ENCODE measurements around the gene ZNRF2. TPM values are rescaled to one million over a fixed set of nuclear protein-coding genes. Genes with fewer than 3 reads are reported as not detected.

The ZNRF2 gene
- total and polyA plus RNA-seq, 2 of the 13 experiments (the other 11 are each of a cell fraction or from before 2014, with no cell fraction given), result 3.5 to 7.7 TPM

DNA sequence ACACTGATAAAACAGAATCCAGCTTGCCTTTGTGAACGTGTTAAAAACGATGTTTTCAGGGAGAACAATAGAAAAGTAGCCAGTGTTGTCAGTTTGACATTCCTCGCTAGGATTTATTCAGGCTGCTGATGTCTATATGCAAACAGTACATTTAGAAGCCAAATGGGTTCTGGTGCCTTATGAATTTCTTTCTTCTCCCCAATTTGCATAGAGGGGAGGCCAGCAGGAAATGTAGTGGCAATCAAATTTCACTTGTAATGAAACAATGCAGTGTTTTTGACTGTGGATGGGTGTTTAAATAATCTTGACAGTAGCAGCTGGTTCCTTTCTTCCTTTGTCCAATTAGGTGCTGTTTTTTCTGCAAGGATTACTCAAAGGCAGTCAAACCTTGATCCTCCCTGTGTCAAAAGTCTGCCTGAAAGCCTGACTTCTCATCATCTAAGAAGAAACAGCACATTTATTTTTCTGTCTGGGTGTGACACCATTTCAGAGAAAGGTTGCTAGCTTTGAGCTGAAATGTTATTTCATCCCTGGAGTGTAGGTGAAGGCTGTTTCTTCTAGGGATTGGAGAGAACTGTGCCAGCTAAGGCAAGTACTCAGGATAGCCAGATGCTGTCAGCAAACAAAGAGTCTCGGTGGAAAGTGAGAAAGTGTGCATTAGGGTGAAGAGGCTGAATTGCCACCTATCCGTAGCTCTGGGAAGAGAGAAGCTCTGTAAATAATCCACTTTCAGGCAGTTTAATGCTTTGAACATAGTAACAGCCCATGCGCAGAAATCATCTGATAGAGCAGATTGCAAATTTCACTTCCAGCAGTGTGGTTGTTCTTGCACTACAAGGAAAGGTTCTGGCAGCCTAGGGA is 36.6 kb upstream of the ZNRF2 start:
- Histone ChIP-seq H3K79me2 (ENCODE audit: insufficient read depth, low read length) (no peaks in the 10 kb centered on the region), H3K4me3 (replicated peaks in 1 of 3; ENCODE audit: insufficient read depth in 1 of 3, low read depth in 2 of 3, low read length in 3 of 3) (no peak overlapping the region), H3K9me3 (ENCODE audit: low read length) (no peaks in the 10 kb centered on the region), H4K20me1 (ENCODE audit: insufficient read depth, low read length) (no peaks in the 10 kb centered on the region), H3K27me3 (ENCODE audit: control insufficient read depth in 1 of 2, insufficient read depth in 2 of 2, low read length in 2 of 2) (no peaks in the 10 kb centered on the region), H2AFZ (ENCODE audit: low read length) (no peak overlapping the region), H3K4me1 (ENCODE audit: insufficient read depth, low read length) (peaks cover 62% of the 10 kb centered on the region), H3K36me3 (replicated peaks in 1 of 2; ENCODE audit: control insufficient read depth in 1 of 2, insufficient read depth in 2 of 2, low read length in 2 of 2) (no peaks in the 10 kb centered on the region), H3K27ac (ENCODE audit: extremely low read length, insufficient read depth, low read length) (no peak overlapping the region), H3K4me2 (ENCODE audit: low read depth, low read length) (no peak overlapping the region), H3K9ac (ENCODE audit: insufficient read depth, low read depth, low read length) (no peak overlapping the region)
- BruUV-seq (replicated peaks), result no TSS peak
- 72% methylated on average over 6 of the region's 6 CpGs for WGBS (ENCODE audit: low lambda C conversion rate)
- FAIRE-seq (no peak), DNase-seq (ENCODE audit: low spot score) (no peak), ATAC-seq (no peak)
- ChIA-PET CTCF (ENCODE audit: low intra/inter-chr PET ratio, low total read pairs) (no interaction called here), POLR2A (no interaction called here)
- intact Hi-C loops (cut with micrococcal nuclease; ENCODE audit: unreplicated experiment), result no loop called here
- no peak for TF ChIP-seq ZNF468 (CRISPR knock-in tag; IDR thresholded peaks at IDR 0.05)
- TF ChIP-seq ZNF496 (CRISPR knock-in tag; IDR thresholded peaks at IDR 0.05; ENCODE audit: insufficient replicate concordance), result no peak
- TF ChIP-seq SRSF9 (IDR thresholded peaks at IDR 0.05; ENCODE audit: borderline replicate concordance, insufficient read depth, low read depth, low read length, poor library complexity, severe bottlenecking), result no peak
- in situ Hi-C loops (cut with HindIII; ENCODE audit: extremely low pct_ligation_motif_present, low pct_unique_long_range_greater_than_20kb), result no loop called here

DNA sequence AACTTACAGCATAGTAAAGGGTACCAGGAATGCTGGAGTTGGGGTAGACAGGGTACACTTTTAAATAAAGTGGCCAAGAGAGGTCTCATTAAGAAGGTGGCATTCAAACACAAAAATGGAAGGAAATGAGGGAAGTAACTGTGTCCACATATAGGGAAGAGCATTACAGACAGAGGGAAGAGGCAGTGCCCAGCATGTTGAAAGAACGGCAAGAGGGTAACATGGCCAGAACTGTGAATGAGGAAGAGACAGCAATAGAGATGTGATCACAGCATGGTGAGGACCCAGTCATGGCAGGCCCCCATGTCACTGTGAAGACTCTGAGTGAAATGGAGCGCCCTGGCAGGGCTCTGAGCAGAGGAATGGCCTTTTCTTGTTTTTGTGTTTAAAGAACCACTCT is 35.1 kb upstream of the ZNRF2 start:
- Histone ChIP-seq H4K20me1 (ENCODE audit: insufficient read depth, low read length) (no peaks in the 10 kb centered on the region), H3K4me3 (replicated peaks in 1 of 3; ENCODE audit: insufficient read depth in 1 of 3, low read depth in 2 of 3, low read length in 3 of 3) (no peak overlapping the region), H3K27me3 (ENCODE audit: control insufficient read depth in 1 of 2, insufficient read depth in 2 of 2, low read length in 2 of 2) (no peaks in the 10 kb centered on the region), H3K4me1 (ENCODE audit: insufficient read depth, low read length) (peaks cover 76% of the 10 kb centered on the region), H2AFZ (ENCODE audit: low read length) (no peak overlapping the region), H3K9ac (ENCODE audit: insufficient read depth, low read depth, low read length) (no peak overlapping the region), H3K27ac (ENCODE audit: extremely low read length, insufficient read depth, low read length) (no peak overlapping the region), H3K79me2 (ENCODE audit: insufficient read depth, low read length) (no peaks in the 10 kb centered on the region), H3K9me3 (ENCODE audit: low read length) (no peaks in the 10 kb centered on the region), H3K36me3 (replicated peaks in 1 of 2; ENCODE audit: control insufficient read depth in 1 of 2, insufficient read depth in 2 of 2, low read length in 2 of 2) (no peaks in the 10 kb centered on the region), H3K4me2 (ENCODE audit: low read depth, low read length) (no peak overlapping the region)
- CTCF ChIA-PET (ENCODE audit: low intra/inter-chr PET ratio, low total read pairs), result no interaction called here
- no TSS peak for BruUV-seq (replicated peaks)
- POLR2A ChIA-PET, result no interaction called here
- intact Hi-C loops (cut with micrococcal nuclease; ENCODE audit: unreplicated experiment), result no loop called here
- DNase-seq (ENCODE audit: low spot score) (no peak), ATAC-seq (no peak), FAIRE-seq (no peak)
- 95% methylated on average over 2 of the region's 2 CpGs for WGBS (ENCODE audit: low lambda C conversion rate)
- in situ Hi-C loops (cut with HindIII; ENCODE audit: extremely low pct_ligation_motif_present, low pct_unique_long_range_greater_than_20kb), result no loop called here
- TF ChIP-seq RBAK (CRISPR knock-in tag; IDR thresholded peaks at IDR 0.05) (no peak), ZSCAN20 (CRISPR knock-in tag; IDR thresholded peaks at IDR 0.05; ENCODE audit: borderline replicate concordance) (no peak), ZNF644 (CRISPR knock-in tag; IDR thresholded peaks at IDR 0.05; ENCODE audit: low read depth) (no peak), ZNF382 (CRISPR knock-in tag; IDR thresholded peaks at IDR 0.05; ENCODE audit: borderline replicate concordance) (no peak), ZNF598 (CRISPR knock-in tag; IDR thresholded peaks at IDR 0.05; ENCODE audit: borderline replicate concordance) (no peak), ZNF354B (CRISPR knock-in tag; IDR thresholded peaks at IDR 0.05) (no peak), ZNF3 (CRISPR knock-in tag; IDR thresholded peaks at IDR 0.05) (no peak), PLSCR1 (CRISPR knock-in tag; IDR thresholded peaks at IDR 0.05; ENCODE audit: borderline replicate concordance) (no peak), GTF3A (CRISPR knock-in tag; conservative IDR thresholded peaks at IDR 0.05) (no peak), ZSCAN29 (CRISPR knock-in tag; conservative IDR thresholded peaks at IDR 0.05) (no peak), ARNTL (CRISPR knock-in tag; IDR thresholded peaks at IDR 0.05) (no peak), CBX1 (IDR thresholded peaks at IDR 0.05; ENCODE audit: low read depth) (no peak), ZNF317 (CRISPR knock-in tag; IDR thresholded peaks at IDR 0.05) (no peak)
- TF ChIP-seq, protein P1, sequence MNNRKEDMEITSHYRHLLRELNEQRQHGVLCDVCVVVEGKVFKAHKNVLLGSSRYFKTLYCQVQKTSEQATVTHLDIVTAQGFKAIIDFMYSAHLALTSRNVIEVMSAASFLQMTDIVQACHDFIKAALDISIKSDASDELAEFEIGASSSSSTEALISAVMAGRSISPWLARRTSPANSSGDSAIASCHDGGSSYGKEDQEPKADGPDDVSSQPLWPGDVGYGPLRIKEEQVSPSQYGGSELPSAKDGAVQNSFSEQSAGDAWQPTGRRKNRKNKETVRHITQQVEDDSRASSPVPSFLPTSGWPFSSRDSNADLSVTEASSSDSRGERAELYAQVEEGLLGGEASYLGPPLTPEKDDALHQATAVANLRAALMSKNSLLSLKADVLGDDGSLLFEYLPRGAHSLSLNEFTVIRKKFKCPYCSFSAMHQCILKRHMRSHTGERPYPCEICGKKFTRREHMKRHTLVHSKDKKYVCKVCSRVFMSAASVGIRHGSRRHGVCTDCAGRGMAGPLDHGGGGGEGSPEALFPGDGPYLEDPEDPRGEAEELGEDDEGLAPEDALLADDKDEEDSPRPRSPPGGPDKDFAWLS (CRISPR knock-in tag; IDR thresholded peaks at IDR 0.05; ENCODE audit: borderline replicate concordance), result no peak

All from HepG2 (cell line).